C4-2B (cell line): Measurements from ENCODE around the gene UBN2.
A peak's percentile ranks its signal among the peaks of the same experiment; 100 is the strongest.

Source experiments
- H3K27ac ChIP-seq: fragments of 450-650 bp; 2 replicates; pipeline ENCODE4 v1.5.1; 2017
- CTCF ChIP-seq: fragments of 450-650 bp; conservative IDR thresholded peaks from 2 replicates; pipeline ENCODE4 v1.5.1; 2017; ENCODE audit warnings: mild to moderate bottlenecking
- ZFX ChIP-seq: fragments of 450-650 bp; IDR thresholded peaks from 2 replicates; pipeline ENCODE4 v1.6.1; 2017

Gene UBN2

GRCh38 chr7:139230774-139231512 is at the start of gene UBN2:
UBN2 (plus strand) TSS chr7:139231237; CDS start chr7:139231485, 248 bp downstream.
- TF ChIP-seq CTCF (no peak), ZFX (peak; percentile 82)
- peak within 1 kb of the TSS; percentile 80 for H3K27ac ChIP-seq

- TF ChIP-seq ZFX (no peak), CTCF (no peak)
- no peak overlapping the region for H3K27ac ChIP-seq
Observed at GRCh38 chr7:139181404-139181803, 49.6 kb upstream of the UBN2 start.

GRCh38 chr7:139182363-139182762 is 48.7 kb upstream of the UBN2 start:
- no peak overlapping the region for H3K27ac ChIP-seq
- no peak for TF ChIP-seq ZFX
- no peak for TF ChIP-seq CTCF

- no peak for TF ChIP-seq CTCF
- no peak overlapping the region for H3K27ac ChIP-seq
Observed at GRCh38 chr7:139183251-139183650, 47.8 kb upstream of the UBN2 start.

- TF ChIP-seq ZFX (no peak), CTCF (no peak)
- no peak overlapping the region for H3K27ac ChIP-seq
Observed at GRCh38 chr7:139183878-139184338, 47.1 kb upstream of the UBN2 start.

GRCh38 chr7:139186146-139186545 is 44.9 kb upstream of the UBN2 start:
- H3K27ac ChIP-seq = no peak overlapping the region
- TF ChIP-seq ZFX (no peak), CTCF (no peak)

- TF ChIP-seq ZFX = no peak
- no peak for TF ChIP-seq CTCF
- no peak overlapping the region for H3K27ac ChIP-seq
Observed at GRCh38 chr7:139189357-139189756, 41.7 kb upstream of the UBN2 start.
